Omental fat pad (tissue), 4 donors: ENCODE measurements around the gene CACNA2D4. TPM values are rescaled to one million over a fixed set of nuclear protein-coding genes. Genes with fewer than 3 reads are reported as not detected.
"Not testable (repeated sequence)": the region's sequence is repeated elsewhere in the genome, so short reads cannot be mapped to it uniquely, and the experiment has no call there.

Experiments
- ATAC-seq: fragments of 150-250 bp; one replicate; pipeline ENCODE4 v1.9.1; 2016; ENCODE audit warnings: mild to moderate bottlenecking, moderate library complexity; ENCODE audit not compliant: low FRiP score
- DNase-seq: peaks from one replicate; pipeline ENCODE4 v3.0.0-alpha.2; 2019; ENCODE audit warnings: low spot score
- CTCF ChIP-seq, 3 donors: fragments of 450-650 bp; IDR thresholded peaks; one replicate each; pipeline ENCODE4 v1.5.1; 2016 to 2017; ENCODE audit warnings: antibody characterized with exemption in 3 of 3, mild to moderate bottlenecking in 3 of 3, moderate library complexity in 2 of 3
- total RNA-seq, 4 donors: library from RNA; depleted of rRNA; stranded (reverse); fragments of >200 nt; gene quantifications; one replicate each; pipeline ENCODE4 v1.1.0, GENCODE V29; 2016

Gene CACNA2D4
- total RNA-seq, 4 donors from 2014 or later = 3.9 to 13.0 (median 6.8) TPM

GRCh38 chr12:1820896-1821291 lies 97.6 kb downstream of the CACNA2D4 start:
- no peak for TF ChIP-seq CTCF (IDR thresholded peaks at IDR 0.05)
- no peak for ATAC-seq
- no peak for DNase-seq

GRCh38 chr12:1820191-1820895 lies 98.1 kb downstream of the CACNA2D4 start, which contains the start of gene LRTM2:
Gene LRTM2 (plus strand): TSS chr12:1820565. CDS start chr12:1828149, 7,584 bp downstream.
- no peak for DNase-seq
- no peak for ATAC-seq
- no peak for TF ChIP-seq CTCF (IDR thresholded peaks at IDR 0.05)

- TF ChIP-seq CTCF (IDR thresholded peaks at IDR 0.05) = no peak
- no peak for DNase-seq
- ATAC-seq = no peak
Measured at GRCh38 chr12:1819571-1819970, 98.9 kb downstream of the CACNA2D4 start.

- TF ChIP-seq CTCF (IDR thresholded peaks at IDR 0.05) = no peak
- ATAC-seq = no peak
- no peak for DNase-seq
Measured at GRCh38 chr12:1819050-1819449, 99.4 kb downstream of the CACNA2D4 start.

GRCh38 chr12:1817928-1818327 lies 100.5 kb downstream of the CACNA2D4 start:
- not testable (repeated sequence) for DNase-seq, ATAC-seq

GRCh38 chr12:1816730-1817348 lies 101.6 kb downstream of the CACNA2D4 start:
- ATAC-seq = no peak
- TF ChIP-seq CTCF (IDR thresholded peaks at IDR 0.05) = no peak
- no peak for DNase-seq

- no peak for TF ChIP-seq CTCF (IDR thresholded peaks at IDR 0.05)
- DNase-seq (no peak), ATAC-seq (no peak)
Measured at GRCh38 chr12:1815814-1816729, 102.4 kb downstream of the CACNA2D4 start.
